ENCODE results near the gene PSMB9. TPM values are rescaled to one million over a fixed set of nuclear protein-coding genes. Genes with fewer than 3 reads are reported as not detected.
A peak's percentile ranks its signal among the peaks of the same experiment; 100 is the strongest.

The PSMB9 gene
- polyA plus RNA-seq, 3 donors = 204 to 405 (median 350) TPM

- peaks cover 19% of the 10 kb centered on the region for H3K4me1 Mint-ChIP-seq
- Histone ChIP-seq H3K27ac (ENCODE audit: low read depth in 1 of 2, low read length in 2 of 2) (no peak overlapping the region), H3K4me1 (ENCODE audit: control insufficient read depth in 1 of 2, insufficient read depth in 2 of 2, low read length in 2 of 2) (peaks cover 11 to 14% of the 10 kb centered on the region in 2 donors), H3K4me3 (replicated peaks in 1 of 3; ENCODE audit: low read depth in 2 of 3, low read length in 3 of 3) (no peak overlapping the region), H3K9me3 (replicated peaks in 1 of 2; ENCODE audit: control insufficient read depth in 1 of 2, insufficient read depth in 1 of 2, low read length in 2 of 2) (no peaks in the 10 kb centered on the region), H3K79me2 (ENCODE audit: insufficient read depth, low read length) (no peaks in the 10 kb centered on the region), H3K9ac (ENCODE audit: insufficient read depth, low read length, poor library complexity, severe bottlenecking) (no peak overlapping the region), H3K36me3 (replicated peaks in 1 of 2; ENCODE audit: control insufficient read depth in 1 of 2, insufficient read depth in 2 of 2, low read length in 2 of 2) (no peaks in the 10 kb centered on the region), H3K27me3 (ENCODE audit: control insufficient read depth in 2 of 2, insufficient read depth in 2 of 2, low read length in 2 of 2) (no peaks in the 10 kb centered on the region), H3K4me2 (replicated peaks; ENCODE audit: extremely low read depth, low read length, poor library complexity, severe bottlenecking) (no peak overlapping the region), H2AFZ (ENCODE audit: insufficient read depth, low read depth, low read length, poor library complexity, severe bottlenecking) (no peak overlapping the region), H4K20me1 (ENCODE audit: insufficient read depth, low read length) (no peaks in the 10 kb centered on the region)
- no CpG with 5 or more reads among the region's 2 CpGs for WGBS (ENCODE audit: insufficient coverage)
- no peak overlapping the region for H3K4me3 Mint-ChIP-seq
- peaks cover 0 to 24% of the 10 kb centered on the region in 2 donors for H3K36me3 Mint-ChIP-seq
- intact Hi-C loops (cut with micrococcal nuclease) = no loop called here
- H3K27me3 Mint-ChIP-seq (ENCODE audit: low read depth in 3 of 3) = peaks cover 0 to 1% (median 0%) of the 10 kb centered on the region in 3 donors
- DNase-seq = peak in 2 of 3 donors; percentile 15 to 59
- H3K27ac Mint-ChIP-seq = peak overlapping the region in 1 of 7 donors; percentile 55
- no peaks in the 10 kb centered on the region for H3K9me3 Mint-ChIP-seq
- TF ChIP-seq CTCF (IDR thresholded peaks at IDR 0.05) = no peak
Observed at GRCh38 chr6:32815996-32816395, 38.0 kb upstream of the PSMB9 start.

- no peaks in the 10 kb centered on the region for H3K36me3 ChIP-seq (replicated peaks in 1 of 2; ENCODE audit: control insufficient read depth in 1 of 2, insufficient read depth in 2 of 2, low read length in 2 of 2)
- peak within 1 kb of the TSS; percentile 48 to 56 for H3K4me3 Mint-ChIP-seq
- H4K20me1 ChIP-seq (ENCODE audit: insufficient read depth, low read length) = no peaks in the 10 kb centered on the region
- peak; percentile 29 to 67 (median 43) for DNase-seq
- H3K9ac ChIP-seq (ENCODE audit: insufficient read depth, low read length, poor library complexity, severe bottlenecking) = no peak within 1 kb of the TSS
- H2AFZ ChIP-seq (ENCODE audit: insufficient read depth, low read depth, low read length, poor library complexity, severe bottlenecking) = no peak within 1 kb of the TSS
- H3K4me1 Mint-ChIP-seq = peaks cover 27% of the 10 kb centered on the region
- no peaks in the 10 kb centered on the region for H3K79me2 ChIP-seq (ENCODE audit: insufficient read depth, low read length)
- no peaks in the 10 kb centered on the region for H3K9me3 Mint-ChIP-seq
- intact Hi-C loops (cut with micrococcal nuclease) = no loop called here
- no peak within 1 kb of the TSS for H3K4me2 ChIP-seq (replicated peaks; ENCODE audit: extremely low read depth, low read length, poor library complexity, severe bottlenecking)
- peaks cover 0 to 24% of the 10 kb centered on the region in 2 donors for H3K36me3 Mint-ChIP-seq
- H3K4me1 ChIP-seq (ENCODE audit: control insufficient read depth in 1 of 2, insufficient read depth in 2 of 2, low read length in 2 of 2) = peaks cover 17 to 22% of the 10 kb centered on the region in 2 donors
- peaks cover 0 to 1% (median 0%) of the 10 kb centered on the region in 3 donors for H3K27me3 Mint-ChIP-seq (ENCODE audit: low read depth in 3 of 3)
- no peaks in the 10 kb centered on the region for H3K27me3 ChIP-seq (ENCODE audit: control insufficient read depth in 2 of 2, insufficient read depth in 2 of 2, low read length in 2 of 2)
- WGBS (ENCODE audit: insufficient coverage) = 100% methylated on average over 1 of the region's 3 CpGs
- TF ChIP-seq CTCF (IDR thresholded peaks at IDR 0.05) = no peak
- H3K27ac ChIP-seq (ENCODE audit: low read depth in 1 of 2, low read length in 2 of 2) = no peak within 1 kb of the TSS
- no peak within 1 kb of the TSS for H3K4me3 ChIP-seq (replicated peaks in 1 of 3; ENCODE audit: low read depth in 2 of 3, low read length in 3 of 3)
- H3K9me3 ChIP-seq (replicated peaks in 1 of 2; ENCODE audit: control insufficient read depth in 1 of 2, insufficient read depth in 1 of 2, low read length in 2 of 2) = no peaks in the 10 kb centered on the region
- H3K27ac Mint-ChIP-seq = peak within 1 kb of the TSS in 4 of 7 donors; percentile 46 to 76 (median 66)
Observed at GRCh38 chr6:32816746-32817204, 37.2 kb upstream of the PSMB9 start, which contains the start of gene HLA-DOB. Gene HLA-DOB (minus strand): TSS chr6:32817002. CDS start chr6:32816951, 51 bp downstream.
